Measurements from ENCODE around the gene GSTO2. TPM values are rescaled to one million over a fixed set of nuclear protein-coding genes. Genes with fewer than 3 reads are reported as not detected.

Gene GSTO2
- total and polyA plus RNA-seq, 2 of the 4 experiments (the other 2 are of a cell fraction) = 1.4 to 2.3 TPM

DNA sequence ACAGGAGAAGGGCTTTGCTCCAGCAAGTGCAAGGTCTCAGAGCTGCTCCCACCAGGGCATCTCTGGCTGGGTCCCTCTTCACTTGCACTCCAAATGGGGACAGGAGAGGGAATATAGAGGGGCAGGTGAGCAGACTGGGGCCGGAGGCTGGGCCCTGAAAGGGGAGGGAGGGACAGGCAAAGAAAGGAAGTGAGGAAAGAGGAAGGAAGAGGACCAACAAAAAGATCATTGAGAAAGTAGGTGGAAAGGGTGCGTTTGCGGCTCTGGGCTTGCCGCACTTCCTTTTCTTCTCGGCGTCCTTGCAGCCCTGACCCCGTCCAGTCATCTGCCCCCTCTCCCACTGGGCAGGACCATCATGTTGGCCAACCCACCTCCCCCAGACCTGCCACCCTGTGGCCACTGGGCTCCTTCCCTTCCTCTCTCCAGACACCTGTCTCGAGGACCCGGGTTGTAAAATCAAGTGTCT, 55.3 kb downstream of the GSTO2 start:
- H3K9me3 ChIP-seq (ENCODE audit: control insufficient read depth, insufficient read depth, low read length) = no peaks in the 10 kb centered on the region
- H3K4ac ChIP-seq (ENCODE audit: low read depth, low read length) = no peak overlapping the region
- no peak overlapping the region for H3K18ac ChIP-seq (ENCODE audit: low read depth, low read length)
- H3K23ac ChIP-seq (ENCODE audit: low read depth, low read length) = peak overlapping the region; percentile 53; the same call in 1 of the 2 replicates
- H3K36me3 ChIP-seq (ENCODE audit: control insufficient read depth, insufficient read depth, low read length) = no peaks in the 10 kb centered on the region; the same call in 1 of the 2 replicates
- H2BK20ac ChIP-seq (ENCODE audit: low read depth, low read length) = no peak overlapping the region
- H3K4me3 ChIP-seq (ENCODE audit: insufficient read depth, low read depth, low read length) = no peak overlapping the region
- no peak overlapping the region for H3K4me2 ChIP-seq (ENCODE audit: low read depth, low read length)
- peaks cover 4 to 90% of the 10 kb centered on the region in 2 experiments; a peak in 2 of 4 replicates for H3K79me1 ChIP-seq (ENCODE audit: low read depth in 1 of 2, low read length in 2 of 2)
- peaks cover 60% of the 10 kb centered on the region for H3K9me1 ChIP-seq (ENCODE audit: insufficient read depth, low read length)
- peaks cover 46% of the 10 kb centered on the region for H3K4me1 ChIP-seq (ENCODE audit: control insufficient read depth, insufficient read depth, low read length)
- ChIA-PET CTCF (no interaction called here), POLR2A (ENCODE audit: unreplicated experiment) (no interaction called here)
- no peak overlapping the region for H2AK9ac ChIP-seq (replicated peaks; ENCODE audit: low read depth, low read length, poor library complexity)
- in situ Hi-C loops (cut with MboI; ENCODE audit: low sequenced_read_pairs) = no loop called here
- H3K14ac ChIP-seq (replicated peaks; ENCODE audit: low read depth, low read length) = peak overlapping the region; percentile 1; the same call in 1 of the 2 replicates
- dilution Hi-C loops (cut with HindIII; ENCODE audit: low sequenced_read_pairs, unreplicated experiment) = no loop called here
- no peak overlapping the region for H4K91ac ChIP-seq (ENCODE audit: insufficient read depth, low read depth, low read length)
- H2BK15ac ChIP-seq (ENCODE audit: low read depth, low read length) = no peak overlapping the region
- no TSS peak for BruUV-seq (replicated peaks)
- no peak overlapping the region for H2AFZ ChIP-seq (replicated peaks; ENCODE audit: low read length, poor library complexity)
- no peak overlapping the region; the same call in 1 of the 2 replicates for H2AK5ac ChIP-seq (ENCODE audit: low read depth, low read length)
- H4K5ac ChIP-seq (ENCODE audit: low read depth, low read length) = no peak overlapping the region
- no peak overlapping the region for H3K56ac ChIP-seq (ENCODE audit: extremely low read depth, insufficient read depth, low read length)
- no peak overlapping the region for H3K9ac ChIP-seq (ENCODE audit: low read depth, low read length)
- WGBS, 2 experiments (ENCODE audit: extremely low coverage in 2 of 2, insufficient read length in 1 of 2) = 100% methylated on average over 1 of the region's 9 CpGs; no CpG with 5 or more reads in 1 of the 2 experiments
- no peak overlapping the region for H3K27ac ChIP-seq (ENCODE audit: insufficient read depth, low read length)
- TF ChIP-seq FOS (IDR thresholded peaks at IDR 0.05; ENCODE audit: low read depth, low read length) = no peak
- no peak for TF ChIP-seq POLR2A (IDR thresholded peaks at IDR 0.05; ENCODE audit: low read depth, low read length)
- TF ChIP-seq RFX5 (IDR thresholded peaks at IDR 0.05; ENCODE audit: low read depth, low read length) = no peak
- no peak for TF ChIP-seq BHLHE40 (IDR thresholded peaks at IDR 0.05; ENCODE audit: low read depth, low read length)
- no peak for TF ChIP-seq SMC3 (IDR thresholded peaks at IDR 0.05; ENCODE audit: low read depth, low read length)
- no peak for TF ChIP-seq MAFK (IDR thresholded peaks at IDR 0.05; ENCODE audit: low read depth, low read length)
- TF ChIP-seq NFE2L2 (IDR thresholded peaks at IDR 0.05; ENCODE audit: low read depth, low read length) = no peak
- no peak for TF ChIP-seq CHD1 (IDR thresholded peaks at IDR 0.05; ENCODE audit: low read depth, low read length)
- TF ChIP-seq MAZ (IDR thresholded peaks at IDR 0.05; ENCODE audit: borderline replicate concordance, low read depth, low read length) = no peak
- TF ChIP-seq, protein P1, sequence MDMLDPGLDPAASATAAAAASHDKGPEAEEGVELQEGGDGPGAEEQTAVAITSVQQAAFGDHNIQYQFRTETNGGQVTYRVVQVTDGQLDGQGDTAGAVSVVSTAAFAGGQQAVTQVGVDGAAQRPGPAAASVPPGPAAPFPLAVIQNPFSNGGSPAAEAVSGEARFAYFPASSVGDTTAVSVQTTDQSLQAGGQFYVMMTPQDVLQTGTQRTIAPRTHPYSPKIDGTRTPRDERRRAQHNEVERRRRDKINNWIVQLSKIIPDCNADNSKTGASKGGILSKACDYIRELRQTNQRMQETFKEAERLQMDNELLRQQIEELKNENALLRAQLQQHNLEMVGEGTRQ (IDR thresholded peaks at IDR 0.05; ENCODE audit: low read depth, low read length) = no peak
- no peak for TF ChIP-seq MXI1 (IDR thresholded peaks at IDR 0.05; ENCODE audit: borderline replicate concordance, low read depth, low read length)
- TF ChIP-seq, protein P2, sequence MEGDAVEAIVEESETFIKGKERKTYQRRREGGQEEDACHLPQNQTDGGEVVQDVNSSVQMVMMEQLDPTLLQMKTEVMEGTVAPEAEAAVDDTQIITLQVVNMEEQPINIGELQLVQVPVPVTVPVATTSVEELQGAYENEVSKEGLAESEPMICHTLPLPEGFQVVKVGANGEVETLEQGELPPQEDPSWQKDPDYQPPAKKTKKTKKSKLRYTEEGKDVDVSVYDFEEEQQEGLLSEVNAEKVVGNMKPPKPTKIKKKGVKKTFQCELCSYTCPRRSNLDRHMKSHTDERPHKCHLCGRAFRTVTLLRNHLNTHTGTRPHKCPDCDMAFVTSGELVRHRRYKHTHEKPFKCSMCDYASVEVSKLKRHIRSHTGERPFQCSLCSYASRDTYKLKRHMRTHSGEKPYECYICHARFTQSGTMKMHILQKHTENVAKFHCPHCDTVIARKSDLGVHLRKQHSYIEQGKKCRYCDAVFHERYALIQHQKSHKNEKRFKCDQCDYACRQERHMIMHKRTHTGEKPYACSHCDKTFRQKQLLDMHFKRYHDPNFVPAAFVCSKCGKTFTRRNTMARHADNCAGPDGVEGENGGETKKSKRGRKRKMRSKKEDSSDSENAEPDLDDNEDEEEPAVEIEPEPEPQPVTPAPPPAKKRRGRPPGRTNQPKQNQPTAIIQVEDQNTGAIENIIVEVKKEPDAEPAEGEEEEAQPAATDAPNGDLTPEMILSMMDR (conservative IDR thresholded peaks at IDR 0.05; ENCODE audit: low read depth, low read length) = no peak
- TF ChIP-seq, protein P3, sequence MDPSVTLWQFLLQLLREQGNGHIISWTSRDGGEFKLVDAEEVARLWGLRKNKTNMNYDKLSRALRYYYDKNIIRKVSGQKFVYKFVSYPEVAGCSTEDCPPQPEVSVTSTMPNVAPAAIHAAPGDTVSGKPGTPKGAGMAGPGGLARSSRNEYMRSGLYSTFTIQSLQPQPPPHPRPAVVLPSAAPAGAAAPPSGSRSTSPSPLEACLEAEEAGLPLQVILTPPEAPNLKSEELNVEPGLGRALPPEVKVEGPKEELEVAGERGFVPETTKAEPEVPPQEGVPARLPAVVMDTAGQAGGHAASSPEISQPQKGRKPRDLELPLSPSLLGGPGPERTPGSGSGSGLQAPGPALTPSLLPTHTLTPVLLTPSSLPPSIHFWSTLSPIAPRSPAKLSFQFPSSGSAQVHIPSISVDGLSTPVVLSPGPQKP (IDR thresholded peaks at IDR 0.05; ENCODE audit: borderline replicate concordance, low read depth, low read length) = no peak
- TF ChIP-seq RCOR1 (IDR thresholded peaks at IDR 0.05; ENCODE audit: insufficient replicate concordance, low read length) = no peak
- no peak for TF ChIP-seq CEBPB (IDR thresholded peaks at IDR 0.05; ENCODE audit: low read depth, low read length)
- DNase-seq (no peak), ATAC-seq (ENCODE audit: low read depth) (no peak)
- intact Hi-C loops (cut with micrococcal nuclease) = no loop called here
- H4K20me1 ChIP-seq (ENCODE audit: insufficient read depth, low read length) = peaks cover 99% of the 10 kb centered on the region
- H4K8ac ChIP-seq (ENCODE audit: low read depth in 2 of 2, low read length in 2 of 2) = no peak overlapping the region
- no peaks in the 10 kb centered on the region for H3K27me3 ChIP-seq (ENCODE audit: control insufficient read depth, insufficient read depth, low read length)
- no peak overlapping the region for H2BK120ac ChIP-seq (ENCODE audit: low read depth, low read length)
- no peak overlapping the region for H2BK5ac ChIP-seq (ENCODE audit: low read depth, low read length, poor library complexity, severe bottlenecking)

All from IMR-90 (cell line).